Glomerular endothelial cell (primary cell): ENCODE data around the gene TLK1. TPM values are rescaled to one million over a fixed set of nuclear protein-coding genes. Genes with fewer than 3 reads are reported as not detected.

Experiments
- DNase-seq: peaks from one replicate; pipeline ENCODE4 v3.0.0-alpha.2; 2011; ENCODE audit warnings: low read depth, low spot score; ENCODE audit errors: extremely low read depth
- total RNA-seq: library from RNA; depleted of rRNA; stranded (reverse); fragments of >200 nt; gene quantifications from 2 replicates; pipeline ENCODE4 v1.2.3, GENCODE V29; 2015

Gene TLK1
- total RNA-seq, 1 donor from 2014 or later = 30.8 TPM

GRCh38 chr2:171009386-171009785 is 151.3 kb downstream of the TLK1 start:
- DNase-seq = no peak

GRCh38 chr2:171008550-171009205 is 152.0 kb downstream of the TLK1 start:
- no peak for DNase-seq

- no peak for DNase-seq
These were observed 155.9 kb downstream of the TLK1 start for GRCh38 chr2:171004833-171005232.

GRCh38 chr2:171004363-171004762 is 156.3 kb downstream of the TLK1 start:
- DNase-seq = no peak

GRCh38 chr2:170999654-171000053 is 161.0 kb downstream of the TLK1 start:
- no peak for DNase-seq

GRCh38 chr2:170997893-170998597 is 162.6 kb downstream of the TLK1 start:
- DNase-seq = no peak

- no peak for DNase-seq
These were observed 164.4 kb downstream of the TLK1 start for GRCh38 chr2:170996316-170996715.

- no peak for DNase-seq
These were observed 169.1 kb downstream of the TLK1 start for GRCh38 chr2:170991398-170992182.

GRCh38 chr2:170986566-170987258 is 174.0 kb downstream of the TLK1 start:
- DNase-seq = no peak

- DNase-seq = no peak
These were observed 175.3 kb downstream of the TLK1 start for GRCh38 chr2:170985407-170985806.

- DNase-seq = no peak
These were observed 176.6 kb downstream of the TLK1 start for GRCh38 chr2:170984079-170984478.

GRCh38 chr2:170975943-170976270 is 184.8 kb downstream of the TLK1 start:
- DNase-seq = no peak

- no peak for DNase-seq
These were observed 185.4 kb downstream of the TLK1 start for GRCh38 chr2:170975127-170975942.

- no peak for DNase-seq
These were observed 186.2 kb downstream of the TLK1 start for GRCh38 chr2:170974304-170974993.

GRCh38 chr2:170973492-170974303 is 187.0 kb downstream of the TLK1 start:
- DNase-seq = peak; percentile 5

- no peak for DNase-seq
These were observed 187.5 kb downstream of the TLK1 start for GRCh38 chr2:170973225-170973491.

GRCh38 chr2:170972296-170973224 is 188.1 kb downstream of the TLK1 start:
- no peak for DNase-seq

GRCh38 chr2:170971071-170971470 is 189.6 kb downstream of the TLK1 start:
- no peak for DNase-seq
